Left kidney (tissue), 2 donors: Measurements from ENCODE around the gene UNC5A. TPM values are rescaled to one million over a fixed set of nuclear protein-coding genes. Genes with fewer than 3 reads are reported as not detected.

ENCODE experiments used
- DNase-seq: peaks from one replicate; pipeline ENCODE4 v3.0.0-alpha.2; 2013
- polyA plus RNA-seq: library from polyadenylated mRNA; unstranded; fragments of 120-200 nt; gene quantifications from one replicate; pipeline ENCODE4 v1.2.1, GENCODE V29; 2013; ENCODE audit not compliant: insufficient read length

UNC5A gene
- polyA plus RNA-seq, 1 donor: 0.17 TPM

DNA sequence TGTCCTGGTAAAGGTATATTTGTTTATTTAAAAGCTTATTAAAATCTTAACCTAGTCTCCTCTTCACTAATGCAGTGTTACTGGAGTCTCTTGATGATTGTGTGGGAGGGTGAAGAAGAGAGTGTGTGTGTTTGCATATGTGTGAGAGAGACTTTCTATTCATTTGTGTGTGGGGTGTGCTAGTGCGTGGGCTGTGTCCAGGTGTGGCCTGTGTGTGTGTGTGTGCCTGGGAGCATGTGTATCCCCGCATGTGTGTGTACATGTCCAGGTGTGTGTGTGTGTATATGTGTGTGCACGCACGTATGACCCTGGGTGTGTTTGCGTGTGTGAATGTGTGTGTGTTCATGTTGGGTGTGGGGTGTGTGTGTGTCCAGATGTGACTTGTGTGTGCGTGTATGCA lies 10.3 kb upstream of the UNC5A start:
- DNase-seq: no peak

DNA sequence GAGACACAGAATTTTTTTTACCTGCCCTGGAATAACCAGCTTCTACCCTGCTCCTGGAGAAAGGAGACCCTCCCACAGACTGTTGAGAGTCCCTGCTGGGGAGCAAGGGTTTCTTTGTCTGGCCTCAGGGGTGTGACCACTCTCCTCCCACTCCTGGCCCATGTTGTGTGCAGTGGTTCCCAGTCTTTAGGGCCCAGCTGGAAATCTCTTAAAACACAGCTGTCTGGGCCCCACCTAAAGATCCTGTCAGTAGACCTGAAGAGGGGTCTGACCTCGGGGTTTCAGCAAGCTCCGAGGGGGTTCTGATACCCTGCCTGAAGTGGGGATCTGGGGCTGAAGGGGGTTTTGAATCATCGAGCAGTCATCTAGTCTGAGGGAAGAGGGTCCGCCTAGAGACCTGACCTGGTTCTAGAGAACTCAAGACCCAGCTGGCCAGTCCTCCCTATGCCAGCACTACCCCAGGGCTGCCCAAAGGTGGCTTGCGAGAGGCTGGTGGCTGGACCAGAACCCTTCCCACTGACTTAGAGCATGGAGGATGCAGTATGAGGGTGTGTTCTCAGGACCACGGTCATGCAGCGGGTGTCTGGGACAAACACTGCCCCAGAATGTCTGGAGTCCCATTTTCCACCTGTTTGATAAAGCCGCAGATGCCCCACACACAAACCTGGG lies 8.1 kb upstream of the UNC5A start:
- DNase-seq: no peak

- no peak for DNase-seq
Measured at GRCh38 chr5:176803068-176803942, 7.1 kb upstream of the UNC5A start.

DNA sequence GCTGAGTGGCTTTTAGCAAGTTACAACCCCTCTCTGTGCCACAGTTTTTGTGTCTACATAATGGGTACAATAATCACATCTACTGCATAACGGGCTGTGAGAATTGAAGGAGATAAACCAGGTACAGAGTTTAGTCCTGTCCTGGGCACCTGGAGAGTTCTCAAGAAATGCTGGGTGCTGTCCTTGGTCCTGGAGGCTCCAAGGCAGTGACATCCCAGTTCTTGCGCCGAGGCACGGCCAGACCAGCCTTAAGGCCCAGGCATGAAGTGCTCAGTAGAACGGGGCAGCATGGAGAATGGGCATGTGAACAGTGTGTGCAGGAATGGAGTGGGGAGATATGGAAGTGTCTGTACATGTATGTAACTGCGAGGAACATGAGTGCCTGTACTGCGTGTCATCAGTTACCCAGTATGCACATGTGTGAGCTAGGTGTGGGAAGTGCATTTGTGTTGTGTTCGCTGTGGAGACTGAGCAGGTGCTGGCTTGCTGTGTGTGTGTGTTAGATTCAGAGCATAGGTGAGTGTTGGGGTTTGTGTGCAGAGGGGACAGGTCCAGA lies 6.3 kb upstream of the UNC5A start:
- peak; percentile 72 for DNase-seq

DNA sequence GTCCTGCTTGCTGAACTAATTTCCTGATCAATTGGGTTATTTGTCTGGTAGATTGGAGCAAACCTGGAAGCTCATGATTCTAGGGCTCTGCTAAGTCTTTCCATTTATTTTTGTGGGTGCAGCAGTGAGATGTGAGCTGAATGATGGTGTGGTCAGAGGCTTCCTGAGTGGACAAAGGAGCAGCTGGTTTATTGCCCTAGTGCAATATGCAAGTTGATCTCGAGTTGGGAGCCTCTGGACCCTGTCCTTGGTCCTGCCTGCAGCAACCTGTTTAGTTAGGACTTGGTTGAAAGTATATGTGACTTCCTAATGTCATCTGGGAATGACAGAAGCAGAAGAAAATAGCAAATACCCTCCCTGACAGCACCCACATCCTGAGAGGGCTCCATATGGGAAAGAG lies 4.2 kb upstream of the UNC5A start:
- DNase-seq: peak; percentile 33

DNA sequence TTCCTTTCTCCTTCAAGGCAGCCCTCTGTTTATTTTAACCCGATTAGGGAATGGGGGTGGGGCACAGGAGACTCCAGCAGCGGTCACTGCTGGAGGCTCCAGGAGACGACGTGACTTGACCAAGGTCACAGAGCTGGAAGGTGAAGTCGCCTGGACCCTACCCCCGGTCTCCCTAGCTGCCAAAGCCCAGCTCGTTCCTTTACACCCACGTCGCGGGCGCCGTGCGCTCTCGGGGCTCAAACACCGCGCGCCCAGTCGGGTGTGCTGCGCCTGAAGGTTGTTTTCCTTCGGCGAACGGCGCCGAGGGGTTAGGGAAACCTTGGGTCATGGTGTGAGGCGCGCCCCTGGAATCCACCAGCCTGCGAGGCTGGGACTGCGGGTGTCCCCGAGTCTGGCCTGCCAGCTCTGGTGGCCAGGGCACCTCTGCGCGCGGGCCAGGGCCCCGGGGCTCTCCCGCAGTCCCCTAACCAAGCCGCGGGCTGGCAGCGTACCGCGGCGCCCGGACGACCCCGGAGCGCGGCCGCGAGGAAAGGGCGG lies 747 bp upstream of the UNC5A start:
- no peak for DNase-seq

- no peak for DNase-seq
Measured at GRCh38 chr5:176810687-176811501, 535 bp downstream of the UNC5A start.

DNA sequence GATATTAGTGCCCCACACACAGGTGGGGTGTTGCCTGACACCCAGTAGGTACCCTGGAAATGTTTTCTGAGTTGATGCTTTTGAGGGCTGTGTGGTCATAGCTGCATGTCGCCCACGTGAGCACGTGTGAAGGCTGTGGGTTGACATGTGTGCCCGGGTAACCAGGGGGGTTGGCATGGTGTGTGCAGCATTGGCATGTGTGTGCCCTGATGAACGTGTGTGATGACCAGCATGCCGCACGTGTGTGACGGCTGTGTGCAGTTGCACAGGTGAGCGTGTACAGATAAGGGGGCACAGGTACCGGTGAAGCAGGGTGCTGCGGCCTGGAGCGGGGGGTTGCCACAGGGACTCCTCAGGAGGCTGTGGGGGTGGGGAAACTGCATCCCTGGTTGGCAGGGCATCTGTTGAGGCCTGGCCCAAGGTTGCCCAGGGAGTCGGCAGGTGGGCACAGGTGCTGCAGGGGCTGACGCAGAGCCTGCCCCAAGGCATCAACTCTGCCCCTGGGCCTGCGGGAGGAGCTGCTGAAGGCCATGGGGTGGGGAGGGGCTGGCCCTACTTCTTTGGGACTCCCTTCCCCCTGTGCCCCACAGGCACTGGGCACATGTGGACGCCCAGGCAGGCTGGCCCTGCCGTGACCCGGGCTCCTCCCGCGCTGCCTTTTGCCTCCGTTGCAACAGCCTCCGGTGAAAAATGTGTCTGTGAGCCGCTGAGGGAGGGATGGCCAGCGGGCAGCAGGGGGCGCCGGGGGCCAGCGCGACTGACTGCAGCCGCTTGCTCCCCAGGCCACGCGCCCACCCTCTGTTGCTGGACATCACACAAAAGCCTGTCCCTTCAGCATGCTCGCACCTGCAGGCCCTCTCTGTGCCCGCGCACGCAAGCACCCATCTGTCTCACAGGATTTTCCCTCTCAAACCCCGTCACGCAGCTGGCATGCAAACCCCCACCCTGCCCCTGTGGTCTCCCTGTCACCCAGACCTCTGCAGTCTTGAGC lies 2.2 kb downstream of the UNC5A start:
- no peak for DNase-seq

DNA sequence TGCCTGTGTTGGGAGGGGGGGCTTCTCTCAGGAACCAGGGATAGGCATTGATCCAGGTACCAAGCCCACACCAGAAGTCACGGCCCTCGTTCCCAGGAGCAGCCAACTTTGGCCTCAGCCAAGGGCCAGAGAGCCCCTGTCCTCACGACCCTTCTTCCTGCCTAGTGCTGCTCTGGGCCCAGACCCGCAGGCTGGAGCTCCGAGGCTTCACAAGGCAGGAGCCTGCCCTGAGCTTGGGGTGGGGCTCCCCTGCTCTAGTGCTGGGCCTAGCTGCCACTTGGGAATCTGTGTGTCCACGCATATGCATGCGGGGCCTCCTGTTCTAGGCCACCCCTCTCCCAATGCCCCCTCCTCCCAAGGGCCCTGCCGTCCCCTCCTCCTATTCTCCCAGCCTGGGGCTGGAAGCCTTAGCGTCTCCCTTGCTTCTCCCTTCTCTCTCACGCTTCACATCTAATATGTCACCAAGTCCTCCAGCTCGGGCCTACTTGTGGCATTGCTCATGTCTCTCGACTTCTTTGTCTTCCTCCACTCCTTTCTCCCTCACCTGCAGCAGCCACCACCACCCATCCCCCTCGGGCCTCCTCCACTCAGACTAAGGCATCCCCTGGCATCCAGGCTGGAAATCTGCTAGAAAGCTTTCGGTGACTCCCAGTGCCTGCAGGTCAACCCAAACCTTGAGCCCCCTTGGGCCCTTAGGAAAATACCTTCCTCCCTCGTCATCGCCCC lies 3.4 kb downstream of the UNC5A start:
- DNase-seq: no peak

DNA sequence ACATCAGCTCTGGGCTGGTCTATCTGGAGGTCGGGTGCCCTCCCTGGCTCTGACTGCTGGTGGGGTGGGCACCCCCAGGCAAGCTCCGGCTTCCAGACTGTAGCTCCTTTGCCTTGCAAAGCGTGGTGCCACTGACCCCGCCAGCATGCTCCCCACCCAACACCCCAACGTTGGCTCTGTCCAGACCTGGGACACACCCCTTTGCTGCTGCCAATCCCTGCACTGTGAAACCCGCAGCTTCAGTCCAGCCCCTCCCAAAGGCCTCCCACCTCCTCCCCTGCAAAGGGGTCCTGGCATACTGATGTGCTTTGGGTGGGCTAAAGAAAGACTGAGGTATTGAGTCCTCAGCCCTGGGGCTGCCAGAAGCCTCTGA lies 3.9 kb downstream of the UNC5A start:
- no peak for DNase-seq

- DNase-seq: no peak
Measured at GRCh38 chr5:176814836-176815438, 4.6 kb downstream of the UNC5A start.

DNA sequence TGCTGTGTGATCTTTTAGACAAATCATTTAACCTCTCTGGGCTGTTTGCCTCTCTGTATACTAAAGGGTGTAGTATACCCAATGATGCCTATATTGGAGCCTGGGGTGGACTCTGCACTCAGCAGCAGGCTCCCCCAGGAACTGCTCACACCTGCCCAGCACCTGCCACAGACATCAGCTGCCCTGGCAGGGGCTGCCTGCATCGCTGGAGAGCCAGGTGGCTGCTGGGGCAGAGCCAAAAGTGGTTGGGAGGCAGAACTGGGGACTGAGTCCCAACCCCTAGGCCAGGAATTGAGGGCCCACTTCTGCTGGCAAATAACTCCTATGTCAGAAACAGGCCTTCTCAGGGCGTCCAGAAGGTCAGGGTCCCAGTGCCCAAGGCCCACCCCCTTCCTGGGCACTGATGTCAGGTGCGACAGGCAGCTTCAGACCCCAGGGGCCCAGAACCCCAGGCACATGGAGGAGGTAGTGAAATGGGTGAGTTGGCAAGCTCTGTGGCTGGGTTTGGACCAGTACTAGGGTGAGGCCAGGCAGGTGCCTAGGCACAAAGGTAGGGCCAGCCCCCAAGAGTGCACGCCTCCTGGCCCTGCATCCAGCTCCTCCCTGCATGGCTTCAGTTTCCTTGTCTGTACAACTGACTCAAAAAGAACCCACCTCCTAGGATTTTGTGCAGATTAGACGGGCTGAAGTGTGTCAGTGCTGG lies 5.8 kb downstream of the UNC5A start:
- DNase-seq: no peak

GRCh38 chr5:176816791-176817347 lies 6.5 kb downstream of the UNC5A start:
- no peak for DNase-seq

DNA sequence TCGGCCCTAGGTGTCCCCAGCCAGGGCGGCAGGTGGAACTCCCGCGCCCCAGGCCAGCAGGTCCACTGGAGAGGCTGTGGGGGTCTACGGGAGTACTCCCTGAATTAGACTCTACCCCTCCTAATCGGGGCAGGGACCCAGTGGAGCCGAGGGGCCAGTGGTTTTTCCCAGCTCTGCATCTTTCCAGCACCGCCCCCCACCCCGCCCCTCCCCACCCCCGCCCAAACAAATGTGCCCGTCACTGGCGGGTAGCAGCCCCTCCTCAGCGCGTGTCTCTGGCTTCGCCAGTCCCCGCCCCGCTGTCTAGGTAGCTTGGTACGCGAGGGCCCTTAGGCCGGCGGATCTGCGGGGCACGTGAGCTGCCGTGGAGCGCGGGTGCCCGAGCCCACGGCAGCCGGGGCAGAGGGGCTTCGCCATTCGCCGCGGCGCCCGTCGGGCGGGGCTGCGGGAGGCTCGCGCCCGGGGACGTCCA lies 7.0 kb downstream of the UNC5A start:
- DNase-seq: no peak

- DNase-seq: no peak
Measured at GRCh38 chr5:176817841-176818377, 7.5 kb downstream of the UNC5A start.

DNA sequence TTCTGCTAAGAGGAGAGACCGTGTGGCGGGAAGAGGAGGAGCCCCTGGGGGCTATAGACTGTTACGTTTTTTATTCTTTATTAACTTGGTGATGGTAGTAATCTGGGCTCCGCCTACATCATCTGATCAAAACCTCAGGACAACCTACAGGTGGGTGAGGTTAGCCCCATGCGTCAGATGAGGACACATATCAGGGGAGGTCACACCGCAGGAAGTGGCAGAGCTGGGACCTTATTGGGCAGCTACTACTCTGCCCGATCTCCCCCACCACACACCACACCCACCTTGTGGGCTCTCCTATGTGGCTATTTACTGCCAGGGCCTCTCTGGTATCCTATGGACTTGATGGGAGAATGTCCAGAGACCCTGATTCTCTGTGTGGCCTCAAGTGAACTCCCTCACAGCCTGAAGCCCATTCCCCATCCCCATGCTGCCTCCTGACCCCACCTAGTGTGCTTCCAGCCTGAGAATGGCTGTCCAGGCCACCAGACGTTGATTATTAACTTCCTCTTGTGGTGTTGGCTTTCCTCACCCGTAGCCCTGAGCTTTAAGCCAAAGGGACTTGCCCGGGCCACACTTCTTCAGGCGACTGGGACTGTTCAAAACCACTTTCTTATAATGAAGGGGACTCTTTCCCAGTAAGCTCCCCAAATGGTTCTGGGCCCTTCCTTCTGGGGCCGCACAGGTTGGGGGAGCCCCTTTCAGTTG lies 8.2 kb downstream of the UNC5A start:
- no peak for DNase-seq

GRCh38 chr5:176819476-176819875 lies 9.1 kb downstream of the UNC5A start:
- DNase-seq: no peak

GRCh38 chr5:176820937-176821336 lies 10.6 kb downstream of the UNC5A start:
- DNase-seq: no peak
